ENCODE results near the gene PPFIA3.

The PPFIA3 gene

GRCh38 chr19:49094505-49095482 lies 24.6 kb upstream of the PPFIA3 start:
- no peak for TF ChIP-seq GATA3 (IDR thresholded peaks at IDR 0.05; ENCODE audit: low read depth, low read length)
- no peak for TF ChIP-seq GATA2 (IDR thresholded peaks at IDR 0.05; ENCODE audit: low read depth, low read length)

- no peak for TF ChIP-seq GATA3 (IDR thresholded peaks at IDR 0.05; ENCODE audit: low read depth, low read length)
- TF ChIP-seq GATA2 (IDR thresholded peaks at IDR 0.05; ENCODE audit: low read depth, low read length) = no peak
Observed at GRCh38 chr19:49097453-49098288, 21.7 kb upstream of the PPFIA3 start.

- TF ChIP-seq GATA2 (IDR thresholded peaks at IDR 0.05; ENCODE audit: low read depth, low read length) (no peak), GATA3 (IDR thresholded peaks at IDR 0.05; ENCODE audit: low read depth, low read length) (no peak)
Observed at GRCh38 chr19:49098795-49099194, 20.5 kb upstream of the PPFIA3 start.

GRCh38 chr19:49101160-49101559 lies 18.2 kb upstream of the PPFIA3 start:
- TF ChIP-seq GATA3 (IDR thresholded peaks at IDR 0.05; ENCODE audit: low read depth, low read length) (no peak), GATA2 (IDR thresholded peaks at IDR 0.05; ENCODE audit: low read depth, low read length) (no peak)

GRCh38 chr19:49102303-49102702 lies 17.0 kb upstream of the PPFIA3 start:
- TF ChIP-seq GATA3 (IDR thresholded peaks at IDR 0.05; ENCODE audit: low read depth, low read length) (no peak), GATA2 (IDR thresholded peaks at IDR 0.05; ENCODE audit: low read depth, low read length) (no peak)

- TF ChIP-seq GATA3 (IDR thresholded peaks at IDR 0.05; ENCODE audit: low read depth, low read length) (no peak), GATA2 (IDR thresholded peaks at IDR 0.05; ENCODE audit: low read depth, low read length) (no peak)
Observed at GRCh38 chr19:49103331-49104085, 15.8 kb upstream of the PPFIA3 start.

- TF ChIP-seq GATA3 (IDR thresholded peaks at IDR 0.05; ENCODE audit: low read depth, low read length) (no peak), GATA2 (IDR thresholded peaks at IDR 0.05; ENCODE audit: low read depth, low read length) (no peak)
Observed at GRCh38 chr19:49104229-49104864, 15.0 kb upstream of the PPFIA3 start.

- TF ChIP-seq GATA2 (IDR thresholded peaks at IDR 0.05; ENCODE audit: low read depth, low read length) (no peak), GATA3 (IDR thresholded peaks at IDR 0.05; ENCODE audit: low read depth, low read length) (no peak)
Observed at GRCh38 chr19:49106648-49107135, 12.7 kb upstream of the PPFIA3 start.

- no peak for TF ChIP-seq GATA2 (IDR thresholded peaks at IDR 0.05; ENCODE audit: low read depth, low read length)
- no peak for TF ChIP-seq GATA3 (IDR thresholded peaks at IDR 0.05; ENCODE audit: low read depth, low read length)
Observed at GRCh38 chr19:49107625-49108459, 11.5 kb upstream of the PPFIA3 start.

GRCh38 chr19:49109051-49109450 lies 10.3 kb upstream of the PPFIA3 start:
- TF ChIP-seq GATA3 (IDR thresholded peaks at IDR 0.05; ENCODE audit: low read depth, low read length) (no peak), GATA2 (IDR thresholded peaks at IDR 0.05; ENCODE audit: low read depth, low read length) (no peak)

- TF ChIP-seq GATA3 (IDR thresholded peaks at IDR 0.05; ENCODE audit: low read depth, low read length) (no peak), GATA2 (IDR thresholded peaks at IDR 0.05; ENCODE audit: low read depth, low read length) (no peak)
Observed at GRCh38 chr19:49109569-49110233, 9.6 kb upstream of the PPFIA3 start.

- no peak for TF ChIP-seq GATA2 (IDR thresholded peaks at IDR 0.05; ENCODE audit: low read depth, low read length)
- no peak for TF ChIP-seq GATA3 (IDR thresholded peaks at IDR 0.05; ENCODE audit: low read depth, low read length)
Observed at GRCh38 chr19:49110567-49110966, 8.8 kb upstream of the PPFIA3 start.

Measured in SH-SY5Y (cell line).